Memory B cell (primary cell): ENCODE data around the gene SH3BP5L.
"Not testable (repeated sequence)": the region's sequence is repeated elsewhere in the genome, so short reads cannot be mapped to it uniquely, and the experiment has no call there.

Experiments
- ATAC-seq: fragments of 150-1000 bp; cut with Tn5 transposase; 2 replicates; pipeline ENCODE4 v1.10.0; 2021; ENCODE audit warnings: low read depth, mild to moderate bottlenecking, moderate library complexity
- DNase-seq, 2 donors: peaks; one replicate each; pipeline ENCODE4 v3.0.0; 2022; ENCODE audit warnings: low spot score in 2 of 2
- H3K27ac Mint-ChIP-seq: one replicate; pipeline ENCODE4 v1.8.0; 2022; ENCODE audit warnings: mild to moderate bottlenecking, moderate library complexity, mixed read lengths
- H3K27me3 Mint-ChIP-seq: one replicate; pipeline ENCODE4 v1.8.0; 2022; ENCODE audit warnings: mixed read lengths
- H3K36me3 Mint-ChIP-seq: one replicate; pipeline ENCODE4 v1.8.0; 2022; ENCODE audit warnings: mild to moderate bottlenecking, mixed read lengths
- H3K4me1 Mint-ChIP-seq: one replicate; pipeline ENCODE4 v1.8.0; 2022; ENCODE audit warnings: mixed read lengths
- H3K4me3 Mint-ChIP-seq: one replicate; pipeline ENCODE4 v1.8.0; 2022; ENCODE audit warnings: mild to moderate bottlenecking, moderate library complexity, mixed read lengths
- H3K9me3 Mint-ChIP-seq: one replicate; pipeline ENCODE4 v1.8.0; 2022; ENCODE audit warnings: mixed read lengths

Gene SH3BP5L

GRCh38 chr1:248815407-248816034 is 10.2 kb downstream of the SH3BP5L start:
- H3K4me3 Mint-ChIP-seq, result no peak overlapping the region
- no peaks in the 10 kb centered on the region for H3K9me3 Mint-ChIP-seq
- no peaks in the 10 kb centered on the region for H3K27me3 Mint-ChIP-seq
- H3K27ac Mint-ChIP-seq, result no peak overlapping the region
- peaks cover 35% of the 10 kb centered on the region for H3K4me1 Mint-ChIP-seq
- ATAC-seq, result no peak
- peaks cover 53% of the 10 kb centered on the region for H3K36me3 Mint-ChIP-seq
- DNase-seq, result no peak

DNA sequence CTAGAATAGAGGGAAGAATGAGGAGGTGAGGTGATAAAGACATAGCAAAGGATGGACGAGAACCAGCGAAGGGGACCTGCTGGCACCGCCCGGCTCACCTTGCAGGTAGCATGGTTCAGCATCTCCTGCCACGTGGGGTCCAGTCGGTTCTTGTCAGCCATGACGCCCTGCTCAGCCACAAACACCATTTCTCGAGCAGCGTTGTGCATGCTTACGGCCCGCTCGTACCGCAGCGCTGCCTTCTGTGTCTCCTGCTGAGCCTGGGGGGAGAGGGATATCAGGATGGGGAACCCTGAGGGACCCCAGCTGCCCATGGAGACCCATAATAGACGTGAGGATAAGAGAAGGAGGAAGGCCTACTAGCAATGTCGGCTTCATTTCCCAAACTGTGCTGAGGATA is 11.4 kb downstream of the SH3BP5L start:
- Mint-ChIP-seq H3K27ac (no peak overlapping the region), H3K9me3 (no peaks in the 10 kb centered on the region), H3K36me3 (peaks cover 48% of the 10 kb centered on the region), H3K27me3 (no peaks in the 10 kb centered on the region), H3K4me3 (no peak overlapping the region), H3K4me1 (peaks cover 34% of the 10 kb centered on the region)
- ATAC-seq, result no peak
- DNase-seq, result no peak

- DNase-seq (no peak), ATAC-seq (no peak)
- H3K4me1 Mint-ChIP-seq, result peaks cover 28% of the 10 kb centered on the region
- H3K27ac Mint-ChIP-seq, result no peak overlapping the region
- H3K27me3 Mint-ChIP-seq, result no peaks in the 10 kb centered on the region
- no peak overlapping the region for H3K4me3 Mint-ChIP-seq
- peaks cover 43% of the 10 kb centered on the region for H3K36me3 Mint-ChIP-seq
- H3K9me3 Mint-ChIP-seq, result no peaks in the 10 kb centered on the region
Measured at GRCh38 chr1:248813546-248813945, 12.2 kb downstream of the SH3BP5L start.

GRCh38 chr1:248812736-248813425 is 12.8 kb downstream of the SH3BP5L start:
- DNase-seq (no peak), ATAC-seq (no peak)
- Mint-ChIP-seq H3K27ac (no peak overlapping the region), H3K36me3 (peaks cover 41% of the 10 kb centered on the region), H3K27me3 (no peaks in the 10 kb centered on the region), H3K4me3 (no peak overlapping the region), H3K9me3 (no peaks in the 10 kb centered on the region), H3K4me1 (peaks cover 24% of the 10 kb centered on the region)

GRCh38 chr1:248811514-248812490 is 13.9 kb downstream of the SH3BP5L start:
- ATAC-seq (no peak), DNase-seq (no peak)
- Mint-ChIP-seq H3K9me3 (no peaks in the 10 kb centered on the region), H3K4me1 (peaks cover 21% of the 10 kb centered on the region), H3K36me3 (peaks cover 41% of the 10 kb centered on the region), H3K27ac (no peak overlapping the region), H3K27me3 (no peaks in the 10 kb centered on the region), H3K4me3 (no peak overlapping the region)

DNA sequence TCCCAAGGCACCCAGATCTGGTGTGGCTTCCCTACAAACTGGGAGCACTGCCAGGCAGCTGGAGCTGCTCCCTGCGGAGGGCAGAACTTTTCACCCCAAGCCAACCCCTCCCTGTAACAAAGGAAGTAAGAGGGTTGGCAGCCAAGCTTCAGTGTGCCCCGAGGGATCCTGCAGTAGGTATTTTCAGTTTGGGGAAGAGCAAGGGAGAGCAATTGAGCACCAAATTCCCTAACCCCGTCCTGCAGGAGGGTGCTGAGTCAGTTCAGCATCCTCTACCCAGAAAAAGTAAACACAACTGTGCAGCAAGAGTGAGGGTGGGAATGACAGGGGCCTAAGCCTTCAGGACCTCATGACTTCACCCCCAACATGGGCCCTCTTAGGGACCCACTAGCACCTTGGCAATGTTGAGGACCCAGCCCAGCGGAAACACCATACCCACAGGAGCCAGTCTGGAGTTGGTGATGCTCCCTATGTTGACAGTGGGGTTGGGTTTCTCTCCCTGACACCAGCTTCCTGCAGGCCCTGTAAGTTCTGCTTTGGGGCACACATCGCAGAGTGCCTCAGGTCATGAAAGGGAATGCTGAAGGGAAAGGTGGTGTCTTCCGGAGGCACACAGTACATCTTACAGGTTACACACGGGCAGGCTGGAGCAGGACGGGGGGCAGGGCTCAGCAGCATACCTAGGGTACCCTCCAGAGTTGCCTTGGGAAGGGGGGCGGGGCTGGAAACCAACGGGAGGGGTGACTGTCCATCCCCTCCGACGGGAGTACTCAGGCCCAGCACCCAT is 14.8 kb downstream of the SH3BP5L start:
- DNase-seq, result no peak

DNA sequence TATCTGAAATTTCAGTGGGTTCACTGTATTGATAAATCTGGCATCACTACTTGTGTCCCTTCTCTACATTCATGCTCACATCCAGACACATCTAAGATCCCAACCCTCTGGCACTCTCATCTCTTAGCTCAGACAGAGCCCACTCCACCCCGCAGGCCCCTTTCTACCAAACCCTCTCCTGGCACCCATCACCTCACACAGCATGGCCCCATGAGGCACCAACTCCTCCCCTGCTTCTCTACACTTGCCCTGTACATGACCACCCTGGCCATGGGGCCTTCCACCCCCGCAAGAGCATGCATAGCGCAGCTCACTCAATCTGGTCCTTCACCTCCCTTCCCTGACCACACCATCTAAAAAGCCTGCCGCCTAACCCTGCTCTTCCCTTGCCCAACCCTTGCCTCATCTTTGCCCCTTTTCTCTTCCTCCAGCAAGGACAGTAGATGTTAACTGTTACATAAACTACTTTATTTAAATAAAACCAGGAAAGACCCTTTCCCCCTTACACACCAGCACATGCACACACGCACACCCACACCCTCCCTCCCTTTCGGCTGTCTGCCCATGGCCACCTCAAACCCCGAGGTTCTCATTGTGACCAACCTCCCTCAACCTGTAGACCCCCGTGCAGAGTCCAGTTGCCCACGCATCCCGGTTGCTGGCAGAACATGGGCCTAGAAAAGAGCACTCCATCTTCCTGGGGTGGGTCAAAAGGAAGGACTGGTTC is 15.6 kb downstream of the SH3BP5L start:
- H3K27ac Mint-ChIP-seq, result peak overlapping the region; percentile 68
- H3K27me3 Mint-ChIP-seq, result no peaks in the 10 kb centered on the region
- ATAC-seq (no peak), DNase-seq (no peak)
- H3K9me3 Mint-ChIP-seq, result no peaks in the 10 kb centered on the region
- no peak overlapping the region for H3K4me3 Mint-ChIP-seq
- peaks cover 31% of the 10 kb centered on the region for H3K36me3 Mint-ChIP-seq
- H3K4me1 Mint-ChIP-seq, result peaks cover 27% of the 10 kb centered on the region

More for the DNA sequence above, 14.8 kb downstream of the SH3BP5L start:
- Mint-ChIP-seq H3K27ac (no peak overlapping the region), H3K27me3 (no peaks in the 10 kb centered on the region), H3K9me3 (no peaks in the 10 kb centered on the region), H3K36me3 (peaks cover 34% of the 10 kb centered on the region), H3K4me3 (no peak overlapping the region), H3K4me1 (peaks cover 21% of the 10 kb centered on the region)
- no peak for ATAC-seq

GRCh38 chr1:248808876-248809275 is 16.8 kb downstream of the SH3BP5L start:
- Mint-ChIP-seq H3K9me3 (peaks cover under 1% of the 10 kb centered on the region), H3K27ac (no peak overlapping the region), H3K4me3 (no peak overlapping the region), H3K27me3 (no peaks in the 10 kb centered on the region), H3K36me3 (peaks cover 23% of the 10 kb centered on the region), H3K4me1 (peaks cover 34% of the 10 kb centered on the region)
- DNase-seq, result no peak
- no peak for ATAC-seq

DNA sequence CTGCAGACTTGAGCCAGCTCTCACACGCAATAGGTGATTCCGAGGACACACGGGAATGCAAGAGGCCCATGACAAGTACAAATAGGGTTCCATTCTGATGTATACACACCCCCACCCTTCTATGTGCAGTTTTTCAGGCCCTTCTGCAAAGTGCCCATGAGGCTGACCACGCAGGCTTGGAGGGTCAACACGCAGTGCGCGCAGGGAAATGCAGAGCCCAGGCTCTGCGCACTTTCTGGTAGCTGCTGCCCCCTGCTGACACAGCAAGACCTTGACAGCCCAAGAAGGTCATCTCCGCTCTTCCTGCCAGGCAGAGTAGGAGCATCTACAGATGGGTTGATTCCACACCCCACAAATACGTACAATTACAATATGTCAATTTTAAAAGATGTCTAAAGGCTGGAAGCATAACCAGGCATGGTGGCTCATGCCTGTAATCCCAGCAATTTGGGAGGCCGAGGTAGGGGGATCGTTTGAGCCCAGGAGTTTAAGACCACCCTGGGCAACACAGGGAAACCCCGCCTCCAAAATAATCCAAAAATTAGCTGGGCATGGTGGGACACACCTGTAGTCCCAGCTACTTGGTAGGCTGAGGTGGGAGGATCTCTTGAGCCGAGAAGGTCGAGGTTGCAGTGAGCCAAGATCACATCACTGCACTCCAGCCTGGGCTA is 18.5 kb downstream of the SH3BP5L start:
- Mint-ChIP-seq H3K9me3 (peaks cover 8% of the 10 kb centered on the region), H3K4me3 (no peak overlapping the region), H3K27me3 (no peaks in the 10 kb centered on the region), H3K36me3 (peaks cover 17% of the 10 kb centered on the region), H3K4me1 (peaks cover 39% of the 10 kb centered on the region), H3K27ac (peak overlapping the region; percentile 75)
- DNase-seq (peak; percentile 56 to 57), ATAC-seq (peak; percentile 36)

DNA sequence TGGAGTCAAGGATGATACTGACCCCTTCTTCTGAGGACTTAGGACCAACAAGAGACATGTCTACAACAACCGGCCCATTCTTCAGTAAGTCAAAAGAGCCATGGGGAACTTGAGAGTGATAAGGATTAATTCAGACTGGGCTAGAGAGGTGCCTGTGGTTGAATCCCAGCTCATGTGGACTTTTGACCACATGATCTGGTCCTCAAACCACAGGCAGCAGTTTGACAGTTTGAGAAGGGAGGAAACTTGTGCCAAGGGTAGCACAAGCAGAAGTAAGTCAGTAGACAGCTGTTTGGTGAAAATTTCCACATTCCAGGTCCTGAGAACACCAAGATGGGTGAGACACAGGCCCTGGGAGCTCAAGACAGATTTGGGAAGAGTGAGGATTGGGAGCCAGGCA is 19.8 kb downstream of the SH3BP5L start:
- Mint-ChIP-seq H3K27me3 (no peaks in the 10 kb centered on the region), H3K4me3 (peak overlapping the region; percentile 12), H3K4me1 (peaks cover 41% of the 10 kb centered on the region), H3K9me3 (peaks cover 10% of the 10 kb centered on the region), H3K36me3 (peaks cover 12% of the 10 kb centered on the region), H3K27ac (peak overlapping the region; percentile 96)
- ATAC-seq, result no peak
- no peak for DNase-seq

DNA sequence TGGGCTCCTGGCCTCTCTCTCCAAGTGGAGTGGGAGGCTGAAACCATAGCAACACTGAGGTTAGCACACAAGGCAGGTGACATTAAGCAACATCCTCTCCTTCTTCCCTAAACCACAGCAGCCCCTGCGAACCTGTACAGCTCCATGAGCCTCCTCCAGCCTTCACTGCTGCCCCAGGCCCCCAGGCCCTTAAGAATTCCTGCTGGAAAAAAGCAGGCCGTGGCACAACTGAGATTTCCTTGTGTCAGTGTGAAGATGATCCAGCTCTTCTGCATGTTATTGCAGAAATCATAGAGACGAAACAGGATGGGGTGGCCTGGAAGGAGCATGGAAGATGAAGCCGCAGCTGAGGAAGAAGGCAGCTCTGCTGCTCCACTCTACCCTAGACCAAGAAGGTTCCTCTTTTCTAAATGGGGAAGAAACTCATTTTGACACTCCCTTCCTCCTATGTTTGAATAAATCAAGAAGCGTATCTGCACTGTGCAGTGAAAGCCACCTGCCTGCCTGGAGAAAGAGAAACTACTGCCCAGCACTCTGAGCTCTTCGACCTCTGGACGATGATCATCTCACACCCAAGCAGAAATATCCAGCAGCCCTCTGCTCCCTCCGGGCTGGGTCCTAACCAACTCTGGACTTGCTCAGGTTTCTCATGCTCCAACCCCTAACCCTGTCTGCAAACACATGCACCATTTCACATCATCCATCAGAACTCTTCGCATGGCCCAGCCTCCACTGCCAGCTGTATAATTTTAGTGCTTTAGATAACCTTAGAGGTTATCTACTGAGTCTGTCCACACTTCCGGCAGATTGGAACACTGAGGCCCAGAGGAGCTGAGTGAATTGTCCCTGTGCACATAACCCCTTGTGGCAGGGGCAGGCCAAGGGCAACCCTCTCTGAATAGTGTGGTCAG is 20.7 kb downstream of the SH3BP5L start:
- ATAC-seq (peak; percentile 97), DNase-seq (peak; percentile 50 to 62)
- Mint-ChIP-seq H3K27me3 (no peaks in the 10 kb centered on the region), H3K36me3 (peaks cover 12% of the 10 kb centered on the region), H3K4me1 (peaks cover 43% of the 10 kb centered on the region), H3K27ac (peak overlapping the region; percentile 96), H3K9me3 (peaks cover 10% of the 10 kb centered on the region), H3K4me3 (peak overlapping the region; percentile 72)

GRCh38 chr1:248803501-248803900 is 22.2 kb downstream of the SH3BP5L start:
- peaks cover 11% of the 10 kb centered on the region for H3K9me3 Mint-ChIP-seq
- peak overlapping the region; percentile 6 for H3K27ac Mint-ChIP-seq
- not testable (repeated sequence) for H3K27me3 Mint-ChIP-seq, ATAC-seq, DNase-seq
- peaks cover 14% of the 10 kb centered on the region for H3K36me3 Mint-ChIP-seq
- H3K4me3 Mint-ChIP-seq, result peak overlapping the region; percentile 6
- peaks cover 40% of the 10 kb centered on the region for H3K4me1 Mint-ChIP-seq
